ENCODE data around the gene PRKD2. TPM values are rescaled to one million over a fixed set of nuclear protein-coding genes. Genes with fewer than 3 reads are reported as not detected.
"Not testable (repeated sequence)": the region's sequence is repeated elsewhere in the genome, so short reads cannot be mapped to it uniquely, and the experiment has no call there.

Gene PRKD2
- 52.4 and 63.6 TPM in 2 replicates for total RNA-seq

DNA sequence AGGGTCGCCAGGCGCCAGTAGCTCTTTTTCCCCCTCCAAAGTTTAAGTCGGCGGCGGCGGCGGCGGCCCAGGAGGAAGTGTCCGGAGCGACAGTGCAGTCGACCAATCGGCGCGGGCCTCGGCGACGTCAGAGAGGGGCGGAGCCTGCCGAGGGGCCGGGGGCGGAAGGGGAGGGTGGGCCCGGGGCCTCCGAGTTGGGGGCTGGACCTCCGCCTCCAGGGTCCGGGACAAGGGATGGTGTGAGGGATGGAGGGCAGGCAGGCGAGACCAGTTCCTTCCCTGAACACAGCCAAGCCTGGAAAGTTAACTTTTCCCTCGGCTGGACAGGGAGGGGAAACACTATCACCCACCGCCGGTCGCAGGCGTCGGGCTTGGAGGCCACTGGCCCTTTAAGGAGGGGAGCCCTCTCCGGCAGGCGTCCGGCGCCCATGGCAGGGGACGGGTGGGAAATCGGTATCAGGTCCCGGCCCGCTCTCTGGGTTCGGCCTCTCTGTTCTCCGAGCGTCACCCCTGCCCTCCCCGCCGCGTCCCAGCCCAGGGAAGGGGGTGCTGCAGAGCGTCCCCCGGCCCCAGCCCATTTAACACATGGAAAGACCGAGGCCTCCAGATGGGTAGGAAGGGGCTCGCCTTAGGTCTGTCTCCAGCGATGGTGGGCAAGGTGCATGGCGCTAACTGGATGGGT lies at the start of gene PRKD2:
TSS of gene PRKD2 (minus strand) at position 81 of the 682 bp plus-strand sequence. CDS start 744 bp downstream, outside the sequence.
- TF ChIP-seq, protein P1, sequence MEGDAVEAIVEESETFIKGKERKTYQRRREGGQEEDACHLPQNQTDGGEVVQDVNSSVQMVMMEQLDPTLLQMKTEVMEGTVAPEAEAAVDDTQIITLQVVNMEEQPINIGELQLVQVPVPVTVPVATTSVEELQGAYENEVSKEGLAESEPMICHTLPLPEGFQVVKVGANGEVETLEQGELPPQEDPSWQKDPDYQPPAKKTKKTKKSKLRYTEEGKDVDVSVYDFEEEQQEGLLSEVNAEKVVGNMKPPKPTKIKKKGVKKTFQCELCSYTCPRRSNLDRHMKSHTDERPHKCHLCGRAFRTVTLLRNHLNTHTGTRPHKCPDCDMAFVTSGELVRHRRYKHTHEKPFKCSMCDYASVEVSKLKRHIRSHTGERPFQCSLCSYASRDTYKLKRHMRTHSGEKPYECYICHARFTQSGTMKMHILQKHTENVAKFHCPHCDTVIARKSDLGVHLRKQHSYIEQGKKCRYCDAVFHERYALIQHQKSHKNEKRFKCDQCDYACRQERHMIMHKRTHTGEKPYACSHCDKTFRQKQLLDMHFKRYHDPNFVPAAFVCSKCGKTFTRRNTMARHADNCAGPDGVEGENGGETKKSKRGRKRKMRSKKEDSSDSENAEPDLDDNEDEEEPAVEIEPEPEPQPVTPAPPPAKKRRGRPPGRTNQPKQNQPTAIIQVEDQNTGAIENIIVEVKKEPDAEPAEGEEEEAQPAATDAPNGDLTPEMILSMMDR (IDR thresholded peaks at IDR 0.05; ENCODE audit: insufficient read depth, low read length, poor library complexity, severe bottlenecking) = no peak
- no peak for DNase-seq (ENCODE audit: low read depth)
- no peaks in the 10 kb centered on the region for H3K27me3 ChIP-seq (ENCODE audit: control insufficient read depth, insufficient read depth, low read length)
- peaks cover 2% of the 10 kb centered on the region for H3K36me3 ChIP-seq (ENCODE audit: control insufficient read depth, insufficient read depth, low read length)
- peak within 1 kb of the TSS; percentile 71 for H3K4me3 ChIP-seq (ENCODE audit: low read depth, low read length)

DNA sequence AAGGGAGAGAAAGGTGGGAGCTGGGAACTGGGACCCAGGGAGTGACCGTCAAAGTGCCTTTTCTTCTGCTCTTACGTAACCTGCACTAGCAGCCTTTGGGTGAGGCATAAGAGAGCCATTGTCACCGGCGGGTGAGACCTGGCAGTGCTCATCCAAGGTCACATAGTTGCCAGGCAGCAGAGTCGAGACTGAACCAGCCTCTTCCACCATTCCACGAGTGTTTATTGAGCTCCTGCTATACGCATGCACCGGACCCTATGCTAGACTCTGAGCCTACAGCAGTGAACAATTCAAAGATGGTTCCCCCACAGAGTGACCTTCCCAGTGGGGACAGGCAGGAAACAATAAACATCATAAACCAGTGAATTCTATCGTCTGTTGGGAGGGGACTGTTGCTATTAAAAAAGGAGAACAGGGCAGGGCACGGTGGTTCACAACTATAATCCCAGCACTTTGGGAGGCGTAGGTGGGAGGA lies 47.9 kb upstream of the PRKD2 start:
- no peaks in the 10 kb centered on the region for H3K27me3 ChIP-seq (ENCODE audit: control insufficient read depth, insufficient read depth, low read length)
- H3K36me3 ChIP-seq (ENCODE audit: control insufficient read depth, insufficient read depth, low read length) = no peaks in the 10 kb centered on the region
- DNase-seq (ENCODE audit: low read depth) = no peak
- H3K4me3 ChIP-seq (ENCODE audit: low read depth, low read length) = no peak overlapping the region
- TF ChIP-seq, protein P1 (IDR thresholded peaks at IDR 0.05; ENCODE audit: insufficient read depth, low read length, poor library complexity, severe bottlenecking) = no peak

DNA sequence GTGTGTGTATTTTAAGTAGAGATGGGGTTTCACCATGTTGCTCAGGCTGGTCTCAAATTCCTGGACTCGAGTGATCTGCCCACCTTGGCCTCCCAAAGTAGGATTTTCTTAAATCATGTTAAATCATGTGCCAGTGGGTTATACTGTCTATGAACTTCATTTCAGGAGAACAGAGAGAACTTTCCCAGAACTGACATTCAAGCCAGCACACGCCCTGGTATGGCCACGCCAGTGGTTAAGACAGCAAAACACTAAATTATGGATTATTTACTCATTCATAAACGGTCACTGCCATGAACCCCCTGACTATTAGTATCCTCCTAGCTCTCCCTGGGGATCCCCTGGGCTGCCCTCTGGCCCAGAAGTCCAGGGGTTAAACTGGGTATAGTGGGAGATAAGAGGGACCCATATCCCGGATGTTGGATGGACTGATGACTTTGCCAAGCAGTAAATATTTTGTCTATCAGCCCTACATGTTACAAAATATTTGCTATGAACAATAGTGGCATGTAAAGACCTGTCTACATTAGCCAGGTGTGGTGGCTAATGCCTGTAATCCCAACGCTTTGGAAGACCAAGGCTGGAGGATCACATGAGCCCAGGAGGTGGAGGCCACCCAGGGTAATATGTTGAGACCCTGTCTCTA lies 45.5 kb upstream of the PRKD2 start:
- Histone ChIP-seq H3K27me3 (ENCODE audit: control insufficient read depth, insufficient read depth, low read length) (no peaks in the 10 kb centered on the region), H3K4me3 (ENCODE audit: low read depth, low read length) (no peak overlapping the region), H3K36me3 (ENCODE audit: control insufficient read depth, insufficient read depth, low read length) (no peaks in the 10 kb centered on the region)
- TF ChIP-seq, protein P1 (IDR thresholded peaks at IDR 0.05; ENCODE audit: insufficient read depth, low read length, poor library complexity, severe bottlenecking) = no peak
- no peak for DNase-seq (ENCODE audit: low read depth)

DNA sequence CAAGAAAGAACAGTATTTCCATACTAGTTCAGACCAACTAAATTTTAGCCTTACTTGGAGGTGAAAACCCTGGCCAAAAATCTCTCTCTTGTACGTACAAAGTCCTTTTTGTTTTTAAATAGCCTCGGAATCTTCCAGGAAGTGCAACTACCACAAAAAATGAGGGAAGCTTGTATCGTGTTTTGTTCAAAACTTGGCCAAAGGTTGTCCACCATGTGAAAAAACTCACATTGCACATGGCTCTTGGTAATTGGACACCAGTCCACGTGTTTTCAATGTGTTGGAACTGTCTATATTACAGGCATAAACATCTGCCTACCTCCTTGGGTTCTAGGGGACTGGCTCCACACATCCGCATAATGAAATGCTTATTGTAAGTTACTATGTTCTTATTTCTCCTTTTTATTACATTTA lies 44.5 kb upstream of the PRKD2 start:
- TF ChIP-seq, protein P1 (IDR thresholded peaks at IDR 0.05; ENCODE audit: insufficient read depth, low read length, poor library complexity, severe bottlenecking) = no peak
- H3K36me3 ChIP-seq (ENCODE audit: control insufficient read depth, insufficient read depth, low read length) = no peaks in the 10 kb centered on the region
- no peak for DNase-seq (ENCODE audit: low read depth)
- H3K4me3 ChIP-seq (ENCODE audit: low read depth, low read length) = no peak overlapping the region
- peaks cover 2% of the 10 kb centered on the region for H3K27me3 ChIP-seq (ENCODE audit: control insufficient read depth, insufficient read depth, low read length)

DNA sequence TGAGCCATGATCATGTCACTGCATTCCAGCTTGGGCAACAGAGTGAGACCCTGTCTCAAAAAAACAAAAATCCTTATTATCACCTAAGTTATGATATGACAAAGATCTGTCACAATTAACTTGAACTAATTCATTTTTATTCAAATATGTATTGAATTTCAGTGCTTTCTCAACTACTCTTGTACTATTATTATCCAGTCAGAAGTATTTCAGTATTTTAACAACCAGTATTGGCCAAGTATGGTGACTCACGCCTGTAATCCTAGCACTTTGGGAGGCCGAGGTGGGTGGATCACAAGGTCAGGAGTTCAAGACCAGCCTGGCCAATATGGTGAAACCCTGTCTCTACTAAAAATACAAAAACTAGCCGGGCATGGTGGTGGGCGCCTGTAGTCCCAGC lies 44.0 kb upstream of the PRKD2 start:
- not testable (repeated sequence) for H3K36me3 ChIP-seq (ENCODE audit: control insufficient read depth, insufficient read depth, low read length); H3K27me3 ChIP-seq (ENCODE audit: control insufficient read depth, insufficient read depth, low read length); DNase-seq (ENCODE audit: low read depth); H3K4me3 ChIP-seq (ENCODE audit: low read depth, low read length)

DNA sequence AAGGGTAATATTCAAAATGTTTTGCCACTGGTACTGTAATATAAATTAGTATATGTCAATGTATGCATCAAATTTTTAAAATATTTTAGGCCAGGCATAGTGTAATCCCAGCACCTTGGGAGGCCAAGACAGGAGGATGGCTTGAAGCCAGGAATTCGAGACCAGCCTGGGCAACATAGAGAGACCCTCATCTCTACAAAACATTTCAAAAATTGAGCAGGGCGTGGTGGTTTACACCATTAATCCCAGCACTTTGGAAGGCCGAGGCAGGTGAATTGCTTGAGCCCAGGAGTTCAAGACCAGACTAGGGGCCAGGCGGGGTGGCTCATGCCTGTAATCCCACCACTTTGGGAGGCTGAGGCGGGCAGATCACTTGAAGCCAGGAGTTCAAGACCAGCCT lies 43.4 kb upstream of the PRKD2 start:
- Histone ChIP-seq H3K27me3 (ENCODE audit: control insufficient read depth, insufficient read depth, low read length) (peaks cover 9% of the 10 kb centered on the region), H3K36me3 (ENCODE audit: control insufficient read depth, insufficient read depth, low read length) (no peaks in the 10 kb centered on the region), H3K4me3 (ENCODE audit: low read depth, low read length) (no peak overlapping the region)
- TF ChIP-seq, protein P1 (IDR thresholded peaks at IDR 0.05; ENCODE audit: insufficient read depth, low read length, poor library complexity, severe bottlenecking) = no peak
- DNase-seq (ENCODE audit: low read depth) = no peak

Data from kidney epithelial cell (primary cell).